HG02840 (cell line): ENCODE results near the gene ZMIZ2.
"Not testable (repeated sequence)": the region's sequence is repeated elsewhere in the genome, so short reads cannot be mapped to it uniquely, and the experiment has no call there.

Source experiments
- ATAC-seq: cut with Tn5 transposase; IDR thresholded peaks from one replicate; pipeline ENCODE4 v1.9.1; 2021; ENCODE audit warnings: mild to moderate bottlenecking, moderate library complexity, moderate number of reproducible peaks; ENCODE audit not compliant: unreplicated experiment, low FRiP score

The ZMIZ2 gene

GRCh38 chr7:44727158-44727936 lies 21.3 kb upstream of the ZMIZ2 start:
- no peak for ATAC-seq

- no peak for ATAC-seq
These were observed 20.7 kb upstream of the ZMIZ2 start for GRCh38 chr7:44727937-44728262.

- no peak for ATAC-seq
These were observed 18.6 kb upstream of the ZMIZ2 start for GRCh38 chr7:44729949-44730590.

GRCh38 chr7:44732971-44733370 lies 15.7 kb upstream of the ZMIZ2 start:
- not testable (repeated sequence) for ATAC-seq

GRCh38 chr7:44733708-44734481 lies 14.8 kb upstream of the ZMIZ2 start:
- no peak for ATAC-seq

GRCh38 chr7:44735403-44736165 lies 13.1 kb upstream of the ZMIZ2 start:
- ATAC-seq: no peak

GRCh38 chr7:44736896-44737295 lies 11.8 kb upstream of the ZMIZ2 start:
- ATAC-seq: no peak

GRCh38 chr7:44738051-44738723 lies 10.5 kb upstream of the ZMIZ2 start:
- no peak for ATAC-seq

- no peak for ATAC-seq
These were observed 9.6 kb upstream of the ZMIZ2 start for GRCh38 chr7:44738876-44739665.

GRCh38 chr7:44740055-44740454 lies 8.6 kb upstream of the ZMIZ2 start:
- no peak for ATAC-seq

- no peak for ATAC-seq
These were observed 4.9 kb upstream of the ZMIZ2 start for GRCh38 chr7:44743750-44744149.

GRCh38 chr7:44748948-44749731 lies 493 bp downstream of the ZMIZ2 start:
- peak; percentile 10 for ATAC-seq

GRCh38 chr7:44749992-44750391 lies 1.3 kb downstream of the ZMIZ2 start:
- ATAC-seq: no peak

GRCh38 chr7:44750424-44750823 lies 1.8 kb downstream of the ZMIZ2 start:
- no peak for ATAC-seq

GRCh38 chr7:44750921-44751571 lies 2.4 kb downstream of the ZMIZ2 start:
- ATAC-seq: peak; percentile 50

- no peak for ATAC-seq
These were observed 4.2 kb downstream of the ZMIZ2 start for GRCh38 chr7:44752822-44753221.

GRCh38 chr7:44754802-44755697 lies 6.4 kb downstream of the ZMIZ2 start:
- no peak for ATAC-seq
